ENCODE measurements around the gene ISOC1.

The ISOC1 gene

GRCh38 chr5:129094087-129094923 lies at the start of gene ISOC1:
TSS of gene ISOC1 (plus strand) at chr5:129094749. CDS start at chr5:129094767, 18 bp downstream.
- H3K4me1 ChIP-seq (ENCODE audit: insufficient read depth, low read length), result peaks cover 14% of the 10 kb centered on the region; the same call in 1 of the 2 replicates
- no peaks in the 10 kb centered on the region for H3K9me3 ChIP-seq (ENCODE audit: insufficient read depth, low read depth, low read length)
- H3K27me3 ChIP-seq (ENCODE audit: insufficient read depth, low read length), result peaks cover 45% of the 10 kb centered on the region
- peak within 1 kb of the TSS; percentile 76; the same call in 1 of the 2 replicates for H3K9ac ChIP-seq (ENCODE audit: low read depth, low read length)
- no peaks in the 10 kb centered on the region; the same call in 1 of the 2 replicates for H3K36me3 ChIP-seq (ENCODE audit: insufficient read depth, low read depth, low read length)
- H3K27ac ChIP-seq (ENCODE audit: low read length), result no peak within 1 kb of the TSS
- peak within 1 kb of the TSS; percentile 75 for H3K4me3 ChIP-seq (ENCODE audit: low read length)

GRCh38 chr5:129046151-129046550 lies 48.4 kb upstream of the ISOC1 start:
- no peaks in the 10 kb centered on the region for H3K27me3 ChIP-seq (ENCODE audit: insufficient read depth, low read length)
- no peak overlapping the region for H3K4me3 ChIP-seq (ENCODE audit: low read length)
- no peak overlapping the region for H3K27ac ChIP-seq (ENCODE audit: low read length)
- H3K4me1 ChIP-seq (ENCODE audit: insufficient read depth, low read length), result no peaks in the 10 kb centered on the region
- H3K9me3 ChIP-seq (ENCODE audit: insufficient read depth, low read depth, low read length), result no peaks in the 10 kb centered on the region
- no peak overlapping the region for H3K9ac ChIP-seq (ENCODE audit: low read depth, low read length)
- no peaks in the 10 kb centered on the region for H3K36me3 ChIP-seq (ENCODE audit: insufficient read depth, low read depth, low read length)

GRCh38 chr5:129048509-129048908 lies 46.0 kb upstream of the ISOC1 start:
- no peaks in the 10 kb centered on the region for H3K36me3 ChIP-seq (ENCODE audit: insufficient read depth, low read depth, low read length)
- no peaks in the 10 kb centered on the region for H3K27me3 ChIP-seq (ENCODE audit: insufficient read depth, low read length)
- no peak overlapping the region for H3K9ac ChIP-seq (ENCODE audit: low read depth, low read length)
- no peaks in the 10 kb centered on the region for H3K4me1 ChIP-seq (ENCODE audit: insufficient read depth, low read length)
- no peak overlapping the region for H3K27ac ChIP-seq (ENCODE audit: low read length)
- no peak overlapping the region for H3K4me3 ChIP-seq (ENCODE audit: low read length)
- no peaks in the 10 kb centered on the region for H3K9me3 ChIP-seq (ENCODE audit: insufficient read depth, low read depth, low read length)

- H3K4me3 ChIP-seq (ENCODE audit: low read length), result no peak overlapping the region
- no peak overlapping the region for H3K9ac ChIP-seq (ENCODE audit: low read depth, low read length)
- no peaks in the 10 kb centered on the region for H3K27me3 ChIP-seq (ENCODE audit: insufficient read depth, low read length)
- no peaks in the 10 kb centered on the region for H3K36me3 ChIP-seq (ENCODE audit: insufficient read depth, low read depth, low read length)
- no peak overlapping the region for H3K27ac ChIP-seq (ENCODE audit: low read length)
- no peaks in the 10 kb centered on the region for H3K4me1 ChIP-seq (ENCODE audit: insufficient read depth, low read length)
- no peaks in the 10 kb centered on the region for H3K9me3 ChIP-seq (ENCODE audit: insufficient read depth, low read depth, low read length)
Measured at GRCh38 chr5:129049126-129049799, 45.3 kb upstream of the ISOC1 start.

GRCh38 chr5:129051283-129051682 lies 43.3 kb upstream of the ISOC1 start:
- Histone ChIP-seq H3K9me3 (ENCODE audit: insufficient read depth, low read depth, low read length) (no peaks in the 10 kb centered on the region), H3K9ac (ENCODE audit: low read depth, low read length) (no peak overlapping the region), H3K27ac (ENCODE audit: low read length) (no peak overlapping the region), H3K4me1 (ENCODE audit: insufficient read depth, low read length) (no peaks in the 10 kb centered on the region), H3K36me3 (ENCODE audit: insufficient read depth, low read depth, low read length) (no peaks in the 10 kb centered on the region), H3K4me3 (ENCODE audit: low read length) (no peak overlapping the region), H3K27me3 (ENCODE audit: insufficient read depth, low read length) (no peaks in the 10 kb centered on the region)

GRCh38 chr5:129053438-129053837 lies 41.1 kb upstream of the ISOC1 start:
- no peaks in the 10 kb centered on the region for H3K36me3 ChIP-seq (ENCODE audit: insufficient read depth, low read depth, low read length)
- H3K4me1 ChIP-seq (ENCODE audit: insufficient read depth, low read length), result no peaks in the 10 kb centered on the region
- no peak overlapping the region for H3K9ac ChIP-seq (ENCODE audit: low read depth, low read length)
- H3K27me3 ChIP-seq (ENCODE audit: insufficient read depth, low read length), result no peaks in the 10 kb centered on the region
- no peak overlapping the region for H3K4me3 ChIP-seq (ENCODE audit: low read length)
- no peak overlapping the region for H3K27ac ChIP-seq (ENCODE audit: low read length)
- no peaks in the 10 kb centered on the region for H3K9me3 ChIP-seq (ENCODE audit: insufficient read depth, low read depth, low read length)

- no peaks in the 10 kb centered on the region for H3K4me1 ChIP-seq (ENCODE audit: insufficient read depth, low read length)
- no peaks in the 10 kb centered on the region for H3K27me3 ChIP-seq (ENCODE audit: insufficient read depth, low read length)
- no peak overlapping the region for H3K4me3 ChIP-seq (ENCODE audit: low read length)
- no peak overlapping the region for H3K9ac ChIP-seq (ENCODE audit: low read depth, low read length)
- H3K27ac ChIP-seq (ENCODE audit: low read length), result no peak overlapping the region
- H3K9me3 ChIP-seq (ENCODE audit: insufficient read depth, low read depth, low read length), result no peaks in the 10 kb centered on the region
- H3K36me3 ChIP-seq (ENCODE audit: insufficient read depth, low read depth, low read length), result no peaks in the 10 kb centered on the region
Measured at GRCh38 chr5:129057329-129057728, 37.2 kb upstream of the ISOC1 start.

- Histone ChIP-seq H3K4me3 (ENCODE audit: low read length) (no peak overlapping the region), H3K9me3 (ENCODE audit: insufficient read depth, low read depth, low read length) (no peaks in the 10 kb centered on the region), H3K4me1 (ENCODE audit: insufficient read depth, low read length) (no peaks in the 10 kb centered on the region), H3K27ac (ENCODE audit: low read length) (no peak overlapping the region), H3K27me3 (ENCODE audit: insufficient read depth, low read length) (no peaks in the 10 kb centered on the region), H3K9ac (ENCODE audit: low read depth, low read length) (no peak overlapping the region), H3K36me3 (ENCODE audit: insufficient read depth, low read depth, low read length) (no peaks in the 10 kb centered on the region)
Measured at GRCh38 chr5:129061849-129062248, 32.7 kb upstream of the ISOC1 start.

- Histone ChIP-seq H3K4me1 (ENCODE audit: insufficient read depth, low read length) (no peaks in the 10 kb centered on the region), H3K9ac (ENCODE audit: low read depth, low read length) (no peak overlapping the region), H3K27ac (ENCODE audit: low read length) (no peak overlapping the region), H3K9me3 (ENCODE audit: insufficient read depth, low read depth, low read length) (no peaks in the 10 kb centered on the region), H3K36me3 (ENCODE audit: insufficient read depth, low read depth, low read length) (no peaks in the 10 kb centered on the region), H3K4me3 (ENCODE audit: low read length) (no peak overlapping the region), H3K27me3 (ENCODE audit: insufficient read depth, low read length) (no peaks in the 10 kb centered on the region)
Measured at GRCh38 chr5:129063483-129064113, 31.0 kb upstream of the ISOC1 start.

- Histone ChIP-seq H3K36me3 (ENCODE audit: insufficient read depth, low read depth, low read length) (no peaks in the 10 kb centered on the region), H3K4me3 (ENCODE audit: low read length) (no peak overlapping the region), H3K27me3 (ENCODE audit: insufficient read depth, low read length) (no peaks in the 10 kb centered on the region), H3K9me3 (ENCODE audit: insufficient read depth, low read depth, low read length) (no peaks in the 10 kb centered on the region), H3K4me1 (ENCODE audit: insufficient read depth, low read length) (no peaks in the 10 kb centered on the region), H3K9ac (ENCODE audit: low read depth, low read length) (no peak overlapping the region), H3K27ac (ENCODE audit: low read length) (no peak overlapping the region)
Measured at GRCh38 chr5:129065721-129066120, 28.8 kb upstream of the ISOC1 start.

- no peak overlapping the region for H3K27ac ChIP-seq (ENCODE audit: low read length)
- no peaks in the 10 kb centered on the region for H3K27me3 ChIP-seq (ENCODE audit: insufficient read depth, low read length)
- no peak overlapping the region for H3K4me3 ChIP-seq (ENCODE audit: low read length)
- H3K36me3 ChIP-seq (ENCODE audit: insufficient read depth, low read depth, low read length), result no peaks in the 10 kb centered on the region
- no peak overlapping the region for H3K9ac ChIP-seq (ENCODE audit: low read depth, low read length)
- no peaks in the 10 kb centered on the region for H3K4me1 ChIP-seq (ENCODE audit: insufficient read depth, low read length)
- H3K9me3 ChIP-seq (ENCODE audit: insufficient read depth, low read depth, low read length), result no peaks in the 10 kb centered on the region
Measured at GRCh38 chr5:129067745-129068144, 26.8 kb upstream of the ISOC1 start.

Data from iPS-20b (cell line).